HG03175 (cell line): Measurements from ENCODE around the gene ARHGAP19.

Experiments
- ATAC-seq: cut with Tn5 transposase; IDR thresholded peaks from one replicate; pipeline ENCODE4 v1.9.1; 2021; ENCODE audit warnings: mild to moderate bottlenecking, moderate library complexity; ENCODE audit not compliant: unreplicated experiment

The ARHGAP19 gene

GRCh38 chr10:97197030-97197500 lies 95.4 kb downstream of the ARHGAP19 start:
- no peak for ATAC-seq

- peak; percentile 69 for ATAC-seq
These were observed 96.0 kb downstream of the ARHGAP19 start for GRCh38 chr10:97196223-97197029.

- no peak for ATAC-seq
These were observed 96.7 kb downstream of the ARHGAP19 start for GRCh38 chr10:97195706-97196222.

DNA sequence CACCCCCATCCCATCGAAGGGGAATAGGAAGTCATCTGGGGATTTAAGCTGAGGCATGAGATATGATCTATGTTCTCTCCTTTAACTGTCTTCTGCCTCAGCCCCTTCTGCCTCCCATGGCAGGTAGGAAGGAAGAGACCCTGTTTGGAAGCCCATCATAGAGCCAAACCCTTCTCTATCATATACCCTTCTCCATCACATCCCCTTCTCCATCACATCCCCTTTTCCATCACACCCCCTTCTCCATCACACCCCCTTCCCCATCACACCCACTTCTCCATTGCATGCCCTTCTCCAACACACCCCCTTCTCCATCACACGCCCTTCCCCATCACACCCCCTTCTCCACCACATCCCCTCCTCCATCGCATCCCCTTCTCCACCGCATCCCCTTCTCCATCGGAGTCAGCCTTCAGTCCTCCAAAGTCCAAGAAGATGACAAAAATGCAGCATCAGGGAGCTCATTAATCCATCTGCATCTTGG lies 99.4 kb downstream of the ARHGAP19 start:
- no peak for ATAC-seq

DNA sequence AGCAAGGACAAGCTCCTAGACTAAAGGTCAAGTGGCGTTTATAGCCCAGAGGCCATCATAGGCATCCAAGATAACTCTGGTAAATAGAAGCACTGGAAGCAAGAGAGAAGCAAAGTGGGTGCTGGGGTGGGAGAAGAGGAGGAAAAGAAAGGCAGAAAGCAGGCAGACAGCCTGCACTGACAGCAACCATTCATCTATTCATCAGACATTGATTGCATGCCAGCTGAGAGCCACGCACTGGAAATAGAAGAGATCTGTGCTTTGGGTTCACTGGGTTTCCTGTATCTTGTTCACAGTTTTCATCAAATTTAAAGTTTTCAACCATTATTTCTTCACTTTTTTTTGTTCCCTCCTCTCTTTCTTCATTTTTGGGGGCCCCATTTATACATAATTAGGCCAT lies 102.0 kb downstream of the ARHGAP19 start:
- ATAC-seq = no peak

DNA sequence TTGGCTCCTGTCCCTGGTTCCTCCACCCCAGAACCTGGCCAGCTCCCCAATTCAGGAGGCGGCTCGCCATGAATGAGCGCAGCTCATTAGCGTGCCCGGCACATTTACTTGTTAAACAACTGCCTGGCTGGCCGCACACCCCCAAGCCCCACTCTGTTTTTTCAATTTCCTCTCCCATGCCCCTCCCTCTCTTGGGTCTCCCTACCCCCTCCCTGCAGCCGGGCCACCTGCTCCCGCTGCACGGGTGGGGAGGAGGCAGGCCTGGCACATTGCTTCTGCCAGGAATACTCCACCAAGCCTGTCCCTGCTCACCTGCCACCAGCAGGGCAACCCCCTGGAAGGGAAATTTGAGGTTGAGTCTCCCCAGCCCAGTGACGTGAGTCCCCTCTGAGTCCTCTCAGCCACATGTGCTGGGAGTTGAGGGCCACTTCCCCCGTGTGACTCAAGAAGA lies 104.2 kb downstream of the ARHGAP19 start:
- ATAC-seq = no peak

DNA sequence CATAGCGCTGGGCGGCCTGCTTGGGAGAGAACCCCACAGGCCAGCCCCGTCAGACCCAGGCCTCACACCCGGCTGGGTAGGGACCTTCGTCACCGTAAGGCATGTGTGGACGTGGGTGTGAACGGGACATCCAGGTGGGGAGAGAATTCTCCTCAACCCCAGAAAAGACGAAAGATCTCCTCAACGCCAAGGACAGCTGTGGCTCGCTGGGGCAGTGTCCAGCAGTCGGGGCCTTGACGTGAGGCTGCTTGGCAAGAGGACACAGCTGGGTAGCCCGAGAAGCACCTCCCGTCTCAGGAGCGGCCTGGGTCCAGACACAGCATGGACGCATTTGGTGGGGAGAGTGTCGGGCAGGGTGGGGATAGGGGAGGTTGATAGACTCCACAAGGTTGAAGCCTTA lies 105.5 kb downstream of the ARHGAP19 start:
- no peak for ATAC-seq

- ATAC-seq = no peak
These were observed 106.9 kb downstream of the ARHGAP19 start, which contains the start of gene SLIT1 for GRCh38 chr10:97185326-97186058. SLIT1 (minus strand) TSS chr10:97185959; CDS start chr10:97185674, 285 bp downstream.

- ATAC-seq = no peak
These were observed 107.5 kb downstream of the ARHGAP19 start for GRCh38 chr10:97184971-97185325.

- no peak for ATAC-seq
These were observed 109.1 kb downstream of the ARHGAP19 start for GRCh38 chr10:97183314-97183713.

GRCh38 chr10:97182288-97182990 lies 110.0 kb downstream of the ARHGAP19 start:
- ATAC-seq = no peak

DNA sequence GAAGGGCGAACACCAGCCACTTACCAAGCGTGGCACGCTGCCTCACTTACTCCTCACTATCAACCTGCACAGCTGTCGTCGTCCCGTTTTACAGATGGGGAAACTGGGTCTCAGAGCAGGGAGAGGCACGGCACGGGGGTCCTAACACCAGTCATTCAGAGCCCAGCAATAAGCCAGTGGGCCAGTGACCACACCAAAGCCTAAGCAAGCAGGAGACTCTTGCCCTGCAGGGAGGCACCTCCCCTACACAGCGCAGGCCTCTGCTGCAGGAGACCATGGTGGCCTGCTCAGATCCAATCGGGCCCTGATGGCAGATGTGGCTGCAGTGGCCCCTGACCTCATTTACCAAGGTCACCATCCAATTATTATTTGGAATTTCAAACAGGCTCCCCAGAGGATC lies 111.5 kb downstream of the ARHGAP19 start:
- ATAC-seq = no peak

- no peak for ATAC-seq
These were observed 112.1 kb downstream of the ARHGAP19 start for GRCh38 chr10:97180363-97180755.

- no peak for ATAC-seq
These were observed 112.6 kb downstream of the ARHGAP19 start for GRCh38 chr10:97179731-97180362.

GRCh38 chr10:97179311-97179710 lies 113.1 kb downstream of the ARHGAP19 start:
- ATAC-seq = no peak

- ATAC-seq = no peak
These were observed 114.4 kb downstream of the ARHGAP19 start for GRCh38 chr10:97178074-97178473.

GRCh38 chr10:97176226-97176625 lies 116.2 kb downstream of the ARHGAP19 start:
- ATAC-seq = no peak

- ATAC-seq = no peak
These were observed 116.9 kb downstream of the ARHGAP19 start for GRCh38 chr10:97175586-97175985.

DNA sequence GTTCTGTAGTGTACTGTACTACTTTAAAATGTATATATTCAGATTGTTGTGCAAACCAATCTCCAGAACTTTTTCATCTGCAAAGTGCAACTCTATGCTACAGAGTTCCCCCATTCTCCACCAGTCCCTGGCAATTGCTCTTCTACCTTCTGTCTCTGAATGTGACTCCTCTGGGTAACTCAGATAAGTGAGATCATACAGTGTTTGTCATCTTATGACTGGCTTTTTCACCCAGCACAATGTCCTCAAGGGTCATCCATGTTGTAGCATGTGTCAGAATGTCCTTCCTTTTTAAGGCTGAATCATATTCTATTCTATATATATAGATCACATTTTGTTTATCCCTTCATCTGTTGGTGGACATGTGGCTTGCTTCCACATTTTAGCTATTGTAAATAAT lies 117.5 kb downstream of the ARHGAP19 start:
- ATAC-seq = no peak

GRCh38 chr10:97174276-97174775 lies 118.1 kb downstream of the ARHGAP19 start:
- no peak for ATAC-seq
